Osteoblast (primary cell): ENCODE results near the gene KAZN. TPM values are rescaled to one million over a fixed set of nuclear protein-coding genes. Genes with fewer than 3 reads are reported as not detected.
A peak's percentile ranks its signal among the peaks of the same experiment; 100 is the strongest.

Experiments used
- DNase-seq: peaks from one replicate; pipeline ENCODE4 v3.0.0; 2011; ENCODE audit warnings: low spot score, mixed read lengths; ENCODE audit not compliant: insufficient read length; ENCODE audit errors: missing footprints
- H2AFZ ChIP-seq: 2 replicates; pipeline ENCODE4 v1.6.0; 2011; ENCODE audit warnings: mild to moderate bottlenecking, low read length
- H3K27ac ChIP-seq: 2 replicates; pipeline ENCODE4 v1.5.1; 2011; ENCODE audit warnings: mild to moderate bottlenecking, low read depth, low read length, moderate library complexity
- H3K27me3 ChIP-seq: 2 replicates; pipeline ENCODE4 v1.6.0; 2012; ENCODE audit warnings: mild to moderate bottlenecking, control low read depth, inconsistent platforms, low read length, moderate library complexity; ENCODE audit not compliant: insufficient read depth
- H3K36me3 ChIP-seq: 2 replicates; pipeline ENCODE4 v1.5.1; 2011; ENCODE audit warnings: mild to moderate bottlenecking, low read length, control low read depth, moderate library complexity; ENCODE audit not compliant: insufficient read depth
- H3K4me1 ChIP-seq: 2 replicates; pipeline ENCODE4 v1.5.1; 2011; ENCODE audit warnings: mild to moderate bottlenecking, low read length, control low read depth, moderate library complexity; ENCODE audit not compliant: insufficient read depth
- H3K4me2 ChIP-seq: 2 replicates; pipeline ENCODE4 v1.6.0; 2011; ENCODE audit warnings: mild to moderate bottlenecking, low read length; ENCODE audit not compliant: insufficient read depth
- H3K4me3 ChIP-seq: fragments of 200-600 bp; sonication (generic); 3 replicates; pipeline ENCODE4 v1.5.1; 2012; ENCODE audit warnings: mild to moderate bottlenecking, low read length, inconsistent platforms; ENCODE audit not compliant: insufficient read depth
- H3K79me2 ChIP-seq: 2 replicates; pipeline ENCODE4 v1.6.0; 2012; ENCODE audit warnings: mild to moderate bottlenecking, low read length, control low read depth, inconsistent platforms; ENCODE audit not compliant: insufficient read depth
- H3K9me3 ChIP-seq: 2 replicates; pipeline ENCODE4 v1.5.1; 2011; ENCODE audit warnings: low read depth, low read length, control low read depth
- H4K20me1 ChIP-seq: 2 replicates; pipeline ENCODE4 v1.6.0; 2012; ENCODE audit warnings: mild to moderate bottlenecking, low read length, control low read depth; ENCODE audit not compliant: insufficient read depth
- total RNA-seq: library from RNA; depleted of rRNA; stranded (reverse); fragments of >200 nt; gene quantifications from 2 replicates; pipeline ENCODE4 v1.2.3, GENCODE V29; 2012
- TF ChIP-seq, protein P1 (sequence below): IDR thresholded peaks from 2 replicates; pipeline ENCODE4 v1.5.1; 2011; ENCODE audit warnings: mild to moderate bottlenecking, low read depth, low read length, moderate library complexity; ENCODE audit errors: extremely low read depth

KAZN gene
- total RNA-seq, 1 donor = 9.0 TPM

DNA sequence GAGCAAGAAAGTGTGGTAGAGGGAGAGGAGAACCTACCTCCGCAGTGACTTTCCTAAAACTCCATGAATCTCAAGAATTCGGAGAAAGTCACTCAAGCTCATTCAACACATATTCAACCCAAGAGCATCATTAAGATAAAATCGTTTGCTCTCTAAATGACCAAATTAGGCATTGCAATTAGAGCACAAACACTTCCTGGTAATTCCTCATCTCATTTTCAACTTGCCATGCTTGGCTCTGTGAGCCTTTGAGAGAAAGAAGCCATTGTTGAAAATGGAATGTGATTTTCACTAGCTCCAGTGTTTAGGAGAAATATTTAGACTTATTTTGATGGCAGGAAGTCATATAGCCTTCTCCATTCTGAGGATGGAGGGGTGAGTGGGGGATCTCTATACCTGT, 52.5 kb downstream of the KAZN start:
- H4K20me1 ChIP-seq = peaks cover 6% of the 10 kb centered on the region
- H3K27ac ChIP-seq = no peak overlapping the region
- H3K4me1 ChIP-seq = peaks cover 15% of the 10 kb centered on the region
- H3K79me2 ChIP-seq = no peaks in the 10 kb centered on the region
- no peaks in the 10 kb centered on the region for H3K36me3 ChIP-seq
- TF ChIP-seq, protein P1, sequence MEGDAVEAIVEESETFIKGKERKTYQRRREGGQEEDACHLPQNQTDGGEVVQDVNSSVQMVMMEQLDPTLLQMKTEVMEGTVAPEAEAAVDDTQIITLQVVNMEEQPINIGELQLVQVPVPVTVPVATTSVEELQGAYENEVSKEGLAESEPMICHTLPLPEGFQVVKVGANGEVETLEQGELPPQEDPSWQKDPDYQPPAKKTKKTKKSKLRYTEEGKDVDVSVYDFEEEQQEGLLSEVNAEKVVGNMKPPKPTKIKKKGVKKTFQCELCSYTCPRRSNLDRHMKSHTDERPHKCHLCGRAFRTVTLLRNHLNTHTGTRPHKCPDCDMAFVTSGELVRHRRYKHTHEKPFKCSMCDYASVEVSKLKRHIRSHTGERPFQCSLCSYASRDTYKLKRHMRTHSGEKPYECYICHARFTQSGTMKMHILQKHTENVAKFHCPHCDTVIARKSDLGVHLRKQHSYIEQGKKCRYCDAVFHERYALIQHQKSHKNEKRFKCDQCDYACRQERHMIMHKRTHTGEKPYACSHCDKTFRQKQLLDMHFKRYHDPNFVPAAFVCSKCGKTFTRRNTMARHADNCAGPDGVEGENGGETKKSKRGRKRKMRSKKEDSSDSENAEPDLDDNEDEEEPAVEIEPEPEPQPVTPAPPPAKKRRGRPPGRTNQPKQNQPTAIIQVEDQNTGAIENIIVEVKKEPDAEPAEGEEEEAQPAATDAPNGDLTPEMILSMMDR = no peak
- no peak overlapping the region for H2AFZ ChIP-seq
- H3K27me3 ChIP-seq = no peaks in the 10 kb centered on the region
- no peak overlapping the region for H3K4me3 ChIP-seq
- H3K9me3 ChIP-seq = no peaks in the 10 kb centered on the region
- no peak overlapping the region for H3K4me2 ChIP-seq
- no peak for DNase-seq

DNA sequence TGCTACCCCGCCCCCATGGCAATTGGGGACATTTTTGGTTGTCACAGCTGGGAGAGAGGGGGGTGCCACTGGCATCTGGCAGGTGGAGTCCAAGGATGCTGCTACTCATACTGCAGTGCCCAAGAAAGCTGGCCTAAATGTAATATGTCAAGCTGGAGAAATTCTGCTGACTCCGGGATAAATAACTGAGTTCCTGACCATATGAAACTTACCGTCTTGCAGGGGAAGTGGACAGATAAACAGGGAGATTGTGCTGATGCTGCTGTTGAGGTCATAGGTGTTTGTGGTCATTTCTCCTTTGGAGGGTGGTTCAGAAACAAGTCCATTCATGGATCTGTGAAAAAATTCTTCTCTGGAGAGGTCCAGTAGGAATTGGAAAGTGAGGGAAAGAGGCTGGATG, 54.4 kb downstream of the KAZN start:
- Histone ChIP-seq H3K27ac (no peak overlapping the region), H3K27me3 (peaks cover 2% of the 10 kb centered on the region), H3K4me2 (no peak overlapping the region), H3K9me3 (no peaks in the 10 kb centered on the region), H4K20me1 (peaks cover 7% of the 10 kb centered on the region), H3K36me3 (no peaks in the 10 kb centered on the region), H2AFZ (no peak overlapping the region), H3K4me3 (no peak overlapping the region), H3K4me1 (peaks cover 15% of the 10 kb centered on the region), H3K79me2 (no peaks in the 10 kb centered on the region)
- DNase-seq = no peak
- TF ChIP-seq, protein P1 = no peak

DNA sequence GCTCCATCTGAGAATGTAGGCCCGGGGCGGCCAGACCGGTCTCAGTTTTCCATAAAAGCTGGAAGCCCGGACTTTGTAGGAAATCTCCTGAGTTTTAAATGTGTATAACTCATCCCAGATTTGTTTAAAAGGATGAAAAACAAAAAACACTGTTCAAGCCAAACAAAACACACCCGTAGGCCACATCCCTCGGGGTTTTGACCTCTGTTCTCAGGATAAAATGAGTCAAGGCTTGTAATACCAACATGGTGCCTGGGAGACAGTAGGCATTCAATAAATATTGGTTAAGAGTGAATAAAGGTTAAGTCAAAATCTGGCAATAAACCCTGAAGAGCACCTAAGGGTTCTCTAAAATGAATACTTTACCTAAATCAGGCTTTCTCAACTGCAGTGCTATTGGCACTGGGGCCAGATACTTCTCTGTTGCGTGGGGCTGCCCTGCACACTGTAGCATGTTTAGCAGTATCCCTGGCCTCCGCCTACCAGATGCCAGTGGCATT, 55.0 kb downstream of the KAZN start:
- Histone ChIP-seq H3K4me3 (no peak overlapping the region), H4K20me1 (peaks cover 7% of the 10 kb centered on the region), H3K36me3 (no peaks in the 10 kb centered on the region), H3K27me3 (peaks cover 6% of the 10 kb centered on the region), H3K79me2 (no peaks in the 10 kb centered on the region), H2AFZ (no peak overlapping the region), H3K4me1 (peaks cover 13% of the 10 kb centered on the region), H3K4me2 (no peak overlapping the region), H3K9me3 (no peaks in the 10 kb centered on the region), H3K27ac (no peak overlapping the region)
- peak; percentile 91 for DNase-seq
- TF ChIP-seq, protein P1 = no peak

DNA sequence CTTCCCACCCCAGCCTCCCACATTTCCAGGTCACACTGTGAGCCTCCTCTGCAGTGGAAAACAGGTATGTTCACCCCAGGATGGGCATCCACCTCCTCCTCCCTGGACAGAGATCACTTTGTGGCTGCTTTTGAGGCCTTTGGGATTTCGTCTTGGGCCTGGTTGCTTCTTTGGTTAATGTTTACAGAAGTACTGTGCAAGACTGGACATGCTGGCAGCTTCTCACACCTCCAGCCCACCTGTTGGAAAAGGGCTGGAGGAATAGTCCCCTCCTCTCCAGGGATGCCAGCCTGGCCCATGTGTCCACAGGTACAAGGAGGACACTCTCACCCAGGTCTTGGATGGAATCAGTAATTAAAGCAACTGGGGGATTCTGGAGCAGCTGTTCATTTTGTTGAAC, 56.1 kb downstream of the KAZN start:
- H3K9me3 ChIP-seq = no peaks in the 10 kb centered on the region
- peaks cover 8% of the 10 kb centered on the region for H3K4me1 ChIP-seq
- H3K36me3 ChIP-seq = no peaks in the 10 kb centered on the region
- no peak overlapping the region for H3K4me2 ChIP-seq
- no peak for DNase-seq
- H4K20me1 ChIP-seq = peaks cover 5% of the 10 kb centered on the region
- no peak overlapping the region for H3K27ac ChIP-seq
- no peak overlapping the region for H2AFZ ChIP-seq
- no peaks in the 10 kb centered on the region for H3K79me2 ChIP-seq
- no peak overlapping the region for H3K4me3 ChIP-seq
- TF ChIP-seq, protein P1 = no peak
- H3K27me3 ChIP-seq = peaks cover 6% of the 10 kb centered on the region
